Stomach smooth muscle (tissue), 2 donors: ENCODE data around the gene ANKH.
"Not testable (repeated sequence)": the region's sequence is repeated elsewhere in the genome, so short reads cannot be mapped to it uniquely, and the experiment has no call there.

Experiments
- H3K27ac ChIP-seq: one replicate; pipeline ENCODE4 v1.7.0; 2013; ENCODE audit warnings: mild to moderate bottlenecking, low read length, inconsistent platforms
- H3K27me3 ChIP-seq, 2 donors: one replicate each; pipeline ENCODE4 v1.7.0; 2013; ENCODE audit warnings: low read length in 2 of 2; ENCODE audit not compliant: insufficient read depth in 2 of 2, control insufficient read depth in 1 of 2
- H3K36me3 ChIP-seq, 2 donors: one replicate each; pipeline ENCODE4 v1.7.0; 2013; ENCODE audit warnings: low read length in 2 of 2; ENCODE audit not compliant: control insufficient read depth in 2 of 2, insufficient read depth in 2 of 2
- H3K4me1 ChIP-seq: one replicate; pipeline ENCODE4 v1.7.0; 2013; ENCODE audit warnings: low read length; ENCODE audit not compliant: control insufficient read depth, insufficient read depth
- H3K4me3 ChIP-seq, 2 donors: one replicate each; pipeline ENCODE4 v1.7.0; 2013; ENCODE audit warnings: low read length in 2 of 2
- H3K9ac ChIP-seq, 2 donors: one replicate each; pipeline ENCODE4 v1.7.0; 2013; ENCODE audit warnings: low read length in 2 of 2, mild to moderate bottlenecking in 1 of 2
- H3K9me3 ChIP-seq, 2 donors: one replicate each; pipeline ENCODE4 v1.7.0; 2013; ENCODE audit warnings: low read length in 2 of 2; ENCODE audit not compliant: control insufficient read depth in 2 of 2
- donor health status: healthy.
- donor health status: Pancreatic carcinoma.

The ANKH gene

GRCh38 chr5:14884062-14884612, 12.6 kb upstream of the ANKH start:
- Histone ChIP-seq H3K36me3 (no peaks in the 10 kb centered on the region), H3K9me3 (no peaks in the 10 kb centered on the region), H3K4me1 (no peaks in the 10 kb centered on the region), H3K4me3 (no peak overlapping the region), H3K27ac (no peak overlapping the region), H3K9ac (no peak overlapping the region), H3K27me3 (peaks cover 0 to 1% of the 10 kb centered on the region in 2 donors)

DNA sequence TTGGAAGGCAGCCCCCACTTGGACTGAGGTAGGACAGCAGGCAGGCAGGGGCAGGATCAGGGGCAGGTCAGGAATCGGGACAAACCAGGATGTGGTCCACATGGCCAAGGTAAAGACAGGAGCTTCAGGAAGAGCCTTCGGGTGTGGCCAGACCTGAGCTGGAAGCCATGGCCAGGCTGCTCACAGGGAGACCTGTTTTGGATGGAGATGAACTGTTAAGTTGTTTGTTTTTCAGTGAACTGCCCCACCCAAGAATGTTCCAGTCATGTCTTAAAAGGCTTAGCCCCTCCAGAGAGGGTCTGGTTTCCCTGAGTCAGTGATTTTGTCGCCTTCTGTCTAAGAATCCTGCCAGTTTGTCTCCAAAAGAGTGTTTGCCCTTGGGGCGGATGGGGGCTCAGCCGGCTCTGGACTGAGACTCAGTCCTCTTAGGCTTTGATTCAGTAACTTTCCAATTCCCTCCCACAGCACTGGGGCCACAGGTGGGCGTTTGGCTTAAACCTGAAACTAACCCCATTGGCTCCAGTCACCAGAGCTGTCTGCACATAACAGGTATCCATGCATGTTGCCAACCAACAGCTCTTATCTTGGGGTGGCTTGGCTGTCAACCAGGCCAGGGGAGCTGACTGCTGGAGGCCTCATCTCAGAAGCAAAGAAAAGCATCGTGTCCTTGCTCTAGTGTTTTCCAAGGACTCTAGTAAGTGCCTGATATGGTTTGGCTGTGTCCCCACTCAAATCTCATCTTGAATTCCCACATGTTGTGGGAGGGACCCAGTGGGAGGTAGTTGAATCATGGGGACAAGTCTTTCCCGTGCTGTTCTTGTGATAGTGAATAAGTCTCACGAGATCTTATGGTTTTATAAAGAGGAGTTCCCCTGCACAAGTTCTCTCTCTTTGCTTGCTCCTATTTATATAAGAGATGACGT, 11.3 kb upstream of the ANKH start:
- Histone ChIP-seq H3K36me3 (no peaks in the 10 kb centered on the region), H3K27me3 (peaks cover 0 to 2% of the 10 kb centered on the region in 2 donors), H3K27ac (no peak overlapping the region), H3K9me3 (no peaks in the 10 kb centered on the region), H3K4me1 (no peaks in the 10 kb centered on the region), H3K9ac (no peak overlapping the region), H3K4me3 (no peak overlapping the region)

- no peak overlapping the region for H3K9ac ChIP-seq
- H3K4me3 ChIP-seq = no peak overlapping the region
- H3K4me1 ChIP-seq = no peaks in the 10 kb centered on the region
- no peaks in the 10 kb centered on the region for H3K36me3 ChIP-seq
- H3K27me3 ChIP-seq = peaks cover 0 to 2% of the 10 kb centered on the region in 2 donors
- H3K9me3 ChIP-seq = no peaks in the 10 kb centered on the region
- H3K27ac ChIP-seq = no peak overlapping the region
Observed at GRCh38 chr5:14881826-14882225, 10.2 kb upstream of the ANKH start.

DNA sequence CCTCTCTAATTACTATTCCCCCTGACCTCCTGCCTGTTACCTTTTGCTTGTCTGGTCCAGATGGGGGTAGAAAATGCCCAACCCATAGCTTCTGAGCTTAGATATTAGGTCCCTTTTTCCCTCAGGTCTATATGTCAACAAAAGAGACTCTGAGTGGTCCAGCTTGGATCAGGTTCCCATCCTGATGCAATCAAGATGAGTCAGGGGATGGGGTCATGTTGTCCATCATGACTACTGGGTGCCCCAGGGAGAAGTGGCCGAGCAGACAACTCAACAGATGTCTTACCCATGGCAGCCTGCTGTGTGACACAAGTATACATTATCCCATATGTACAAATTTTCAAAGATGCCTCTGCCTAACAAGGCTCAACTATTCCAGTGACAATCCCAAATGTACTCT, 9.1 kb upstream of the ANKH start:
- H3K27ac ChIP-seq = no peak overlapping the region
- no peaks in the 10 kb centered on the region for H3K4me1 ChIP-seq
- H3K9me3 ChIP-seq = no peaks in the 10 kb centered on the region
- no peaks in the 10 kb centered on the region for H3K36me3 ChIP-seq
- H3K27me3 ChIP-seq = peaks cover 0 to 2% of the 10 kb centered on the region in 2 donors
- H3K9ac ChIP-seq = no peak overlapping the region
- no peak overlapping the region for H3K4me3 ChIP-seq

DNA sequence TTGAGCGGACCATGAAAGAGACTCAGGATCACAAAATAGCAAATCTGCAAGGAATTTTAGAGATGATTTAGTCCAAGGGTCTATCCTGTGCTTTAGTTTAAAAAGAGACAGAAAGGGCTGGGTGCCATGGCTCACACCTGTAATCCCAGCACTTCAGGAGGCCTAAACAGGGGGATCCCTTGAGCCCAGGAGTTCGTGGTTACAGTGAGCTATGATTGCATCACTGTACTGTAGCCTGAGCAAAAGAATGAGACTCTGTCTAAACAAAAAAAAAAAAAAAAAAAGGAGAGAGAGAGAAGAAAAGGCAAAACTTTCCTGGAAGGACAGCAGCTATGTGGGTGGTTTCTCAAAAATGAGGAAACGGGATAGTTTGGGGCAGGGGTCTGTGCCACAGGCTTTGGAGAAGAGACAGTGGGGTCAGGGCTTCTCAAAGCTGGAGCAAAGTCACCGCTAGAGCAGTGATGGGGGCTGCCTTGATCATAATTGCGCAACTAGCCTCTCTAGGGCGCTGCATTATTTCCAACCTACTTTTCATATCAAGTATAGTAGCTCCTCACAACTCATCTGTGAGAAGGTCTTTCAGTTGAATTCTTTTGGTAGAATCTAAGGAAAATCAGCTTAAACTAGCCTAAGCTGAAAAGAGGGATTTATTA, 8.5 kb upstream of the ANKH start:
- Histone ChIP-seq H3K9me3 (no peaks in the 10 kb centered on the region), H3K4me3 (no peak overlapping the region), H3K4me1 (no peaks in the 10 kb centered on the region), H3K9ac (no peak overlapping the region), H3K36me3 (no peaks in the 10 kb centered on the region), H3K27ac (no peak overlapping the region), H3K27me3 (peaks cover 0 to 2% of the 10 kb centered on the region in 2 donors)

DNA sequence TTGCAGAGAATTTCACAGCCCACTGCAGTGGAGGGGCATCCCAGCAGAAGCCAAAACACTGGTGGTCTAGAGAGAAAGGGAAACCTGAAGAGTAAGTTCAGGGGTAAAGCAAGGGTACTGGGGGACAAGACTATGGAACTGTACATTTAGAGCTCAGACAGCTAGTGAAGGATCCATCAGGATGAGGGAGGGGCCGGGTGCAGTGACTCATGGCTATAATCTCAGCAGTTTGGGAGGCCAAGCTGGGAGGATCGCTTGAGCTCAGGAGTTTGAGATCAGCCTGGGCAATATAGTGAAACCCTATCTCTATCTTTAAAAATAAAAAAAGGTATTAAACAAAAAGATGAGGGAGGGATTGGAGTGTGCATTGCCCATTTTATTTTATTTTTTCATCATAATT, 7.8 kb upstream of the ANKH start:
- Histone ChIP-seq H3K9me3 (no peaks in the 10 kb centered on the region), H3K27me3 (peaks cover 0 to 2% of the 10 kb centered on the region in 2 donors), H3K27ac (no peak overlapping the region), H3K36me3 (no peaks in the 10 kb centered on the region), H3K4me1 (no peaks in the 10 kb centered on the region), H3K4me3 (no peak overlapping the region), H3K9ac (no peak overlapping the region)

DNA sequence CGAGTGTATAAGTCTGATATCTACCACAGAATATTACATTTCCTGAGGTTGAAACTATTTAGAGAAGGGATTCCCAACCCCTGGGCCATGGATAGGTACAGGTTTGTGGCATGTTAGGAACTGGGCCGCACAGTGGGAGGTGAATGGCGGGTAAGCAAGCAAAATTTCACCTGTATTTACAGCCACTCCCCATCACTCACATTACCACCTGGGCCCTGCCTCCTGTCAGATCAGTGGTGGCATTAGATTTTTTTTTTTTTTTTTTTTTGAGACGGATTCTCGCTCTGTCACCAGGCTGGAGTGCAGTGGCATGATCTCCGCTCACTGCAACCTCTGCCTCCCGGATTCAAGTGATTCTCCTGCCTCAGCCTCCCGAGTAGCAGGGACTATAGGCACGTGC, 6.6 kb upstream of the ANKH start:
- not testable (repeated sequence) for H3K9ac ChIP-seq, H3K36me3 ChIP-seq, H3K4me1 ChIP-seq, H3K27me3 ChIP-seq, H3K4me3 ChIP-seq, H3K27ac ChIP-seq, H3K9me3 ChIP-seq

- no peak overlapping the region for H3K9ac ChIP-seq
- no peaks in the 10 kb centered on the region for H3K9me3 ChIP-seq
- H3K4me1 ChIP-seq = peaks cover 6% of the 10 kb centered on the region
- H3K27me3 ChIP-seq = peaks cover 0 to 2% of the 10 kb centered on the region in 2 donors
- H3K36me3 ChIP-seq = no peaks in the 10 kb centered on the region
- H3K27ac ChIP-seq = no peak overlapping the region
- no peak overlapping the region for H3K4me3 ChIP-seq
Observed at GRCh38 chr5:14876095-14876494, 4.5 kb upstream of the ANKH start.

DNA sequence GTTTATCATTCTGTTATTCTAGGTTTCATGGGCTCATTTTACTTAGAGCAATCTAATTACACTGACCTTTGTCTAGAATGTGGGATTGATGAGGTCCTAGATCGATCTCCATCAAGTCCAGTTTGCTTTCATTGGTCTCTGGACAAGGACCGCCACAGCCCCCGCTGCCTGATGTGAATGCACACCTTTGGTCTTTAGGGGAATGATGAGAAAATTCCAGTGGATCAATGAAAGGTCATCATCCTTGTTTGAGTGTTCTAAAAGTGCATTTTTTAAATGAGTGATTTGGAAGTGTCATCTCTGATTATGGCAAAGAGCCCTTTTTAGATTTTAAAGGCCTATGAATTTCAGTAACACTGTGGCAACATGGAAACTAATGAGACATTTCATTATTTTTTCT, 2.2 kb upstream of the ANKH start:
- H3K4me1 ChIP-seq = peaks cover 8% of the 10 kb centered on the region
- H3K9me3 ChIP-seq = no peaks in the 10 kb centered on the region
- no peak overlapping the region for H3K27ac ChIP-seq
- no peaks in the 10 kb centered on the region for H3K36me3 ChIP-seq
- H3K4me3 ChIP-seq = no peak overlapping the region
- H3K27me3 ChIP-seq = no peaks in the 10 kb centered on the region
- no peak overlapping the region for H3K9ac ChIP-seq

GRCh38 chr5:14873093-14873492, 1.5 kb upstream of the ANKH start:
- Histone ChIP-seq H3K4me1 (peaks cover 8% of the 10 kb centered on the region), H3K9me3 (no peaks in the 10 kb centered on the region), H3K36me3 (no peaks in the 10 kb centered on the region), H3K27me3 (no peaks in the 10 kb centered on the region), H3K9ac (no peak overlapping the region), H3K27ac (no peak overlapping the region), H3K4me3 (peak overlapping the region in 1 of 2 donors; percentile 78)
